Kidney epithelial cell (primary cell): ENCODE measurements around the gene ZNF497. TPM values are rescaled to one million over a fixed set of nuclear protein-coding genes. Genes with fewer than 3 reads are reported as not detected.

Experiments used
- DNase-seq: peaks from one replicate; pipeline ENCODE4 v3.0.0-alpha.2; 2010; ENCODE audit warnings: low read depth
- H3K27me3 ChIP-seq: 2 replicates; pipeline ENCODE4 v1.6.0; 2011; ENCODE audit warnings: low read length; ENCODE audit not compliant: control insufficient read depth, insufficient read depth
- H3K36me3 ChIP-seq: 2 replicates; pipeline ENCODE4 v1.5.1; 2011; ENCODE audit warnings: low read length; ENCODE audit not compliant: control insufficient read depth, insufficient read depth
- H3K4me3 ChIP-seq: 2 replicates; pipeline ENCODE4 v1.5.1; 2011; ENCODE audit warnings: low read depth, mild to moderate bottlenecking, control low read depth, low read length
- total RNA-seq: library from RNA; depleted of rRNA; stranded (reverse); fragments of >200 nt; gene quantifications from 2 replicates; pipeline ENCODE4 v1.2.3, GENCODE V29; 2015
- TF ChIP-seq, protein P1 (sequence below): IDR thresholded peaks from 2 replicates; pipeline ENCODE4 v1.5.1; 2011; ENCODE audit warnings: mild to moderate bottlenecking, moderate library complexity, low read length, control low read depth, inconsistent platforms; ENCODE audit not compliant: insufficient read depth, poor library complexity, severe bottlenecking

The ZNF497 gene
- total RNA-seq, 1 donor from 2014 or later, result 0.58 TPM

DNA sequence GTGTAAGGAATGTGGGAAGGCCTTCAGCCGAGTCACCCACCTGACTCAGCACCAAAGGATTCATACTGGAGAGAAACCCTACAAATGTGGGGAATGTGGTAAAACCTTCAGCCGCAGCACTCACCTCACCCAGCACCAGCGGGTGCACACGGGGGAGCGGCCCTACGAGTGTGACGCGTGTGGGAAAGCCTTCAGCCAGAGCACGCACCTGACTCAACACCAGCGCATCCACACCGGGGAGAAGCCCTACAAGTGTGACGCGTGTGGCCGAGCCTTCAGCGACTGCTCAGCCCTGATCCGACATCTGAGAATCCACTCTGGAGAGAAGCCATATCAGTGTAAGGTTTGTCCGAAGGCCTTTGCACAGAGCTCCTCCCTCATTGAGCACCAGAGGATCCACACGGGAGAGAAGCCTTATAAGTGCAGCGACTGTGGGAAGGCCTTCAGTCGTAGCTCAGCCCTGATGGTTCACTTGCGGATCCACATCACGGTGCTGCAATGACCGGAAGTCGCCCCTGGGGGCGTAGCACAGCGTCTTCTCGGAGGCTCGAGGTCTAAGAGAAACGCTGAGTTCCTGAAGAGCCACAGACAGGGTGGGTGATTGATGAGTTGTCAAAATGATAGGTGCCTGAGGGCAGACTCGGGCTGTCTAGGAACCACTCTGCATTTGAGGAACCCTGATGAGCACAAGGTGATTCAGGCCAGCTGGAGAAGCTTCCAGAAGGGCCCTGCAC, 23.6 kb downstream of the ZNF497 start:
- TF ChIP-seq, protein P1, sequence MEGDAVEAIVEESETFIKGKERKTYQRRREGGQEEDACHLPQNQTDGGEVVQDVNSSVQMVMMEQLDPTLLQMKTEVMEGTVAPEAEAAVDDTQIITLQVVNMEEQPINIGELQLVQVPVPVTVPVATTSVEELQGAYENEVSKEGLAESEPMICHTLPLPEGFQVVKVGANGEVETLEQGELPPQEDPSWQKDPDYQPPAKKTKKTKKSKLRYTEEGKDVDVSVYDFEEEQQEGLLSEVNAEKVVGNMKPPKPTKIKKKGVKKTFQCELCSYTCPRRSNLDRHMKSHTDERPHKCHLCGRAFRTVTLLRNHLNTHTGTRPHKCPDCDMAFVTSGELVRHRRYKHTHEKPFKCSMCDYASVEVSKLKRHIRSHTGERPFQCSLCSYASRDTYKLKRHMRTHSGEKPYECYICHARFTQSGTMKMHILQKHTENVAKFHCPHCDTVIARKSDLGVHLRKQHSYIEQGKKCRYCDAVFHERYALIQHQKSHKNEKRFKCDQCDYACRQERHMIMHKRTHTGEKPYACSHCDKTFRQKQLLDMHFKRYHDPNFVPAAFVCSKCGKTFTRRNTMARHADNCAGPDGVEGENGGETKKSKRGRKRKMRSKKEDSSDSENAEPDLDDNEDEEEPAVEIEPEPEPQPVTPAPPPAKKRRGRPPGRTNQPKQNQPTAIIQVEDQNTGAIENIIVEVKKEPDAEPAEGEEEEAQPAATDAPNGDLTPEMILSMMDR, result no peak
- no peak for DNase-seq
- Histone ChIP-seq H3K36me3 (peaks cover 2% of the 10 kb centered on the region), H3K4me3 (no peak overlapping the region), H3K27me3 (no peaks in the 10 kb centered on the region)

DNA sequence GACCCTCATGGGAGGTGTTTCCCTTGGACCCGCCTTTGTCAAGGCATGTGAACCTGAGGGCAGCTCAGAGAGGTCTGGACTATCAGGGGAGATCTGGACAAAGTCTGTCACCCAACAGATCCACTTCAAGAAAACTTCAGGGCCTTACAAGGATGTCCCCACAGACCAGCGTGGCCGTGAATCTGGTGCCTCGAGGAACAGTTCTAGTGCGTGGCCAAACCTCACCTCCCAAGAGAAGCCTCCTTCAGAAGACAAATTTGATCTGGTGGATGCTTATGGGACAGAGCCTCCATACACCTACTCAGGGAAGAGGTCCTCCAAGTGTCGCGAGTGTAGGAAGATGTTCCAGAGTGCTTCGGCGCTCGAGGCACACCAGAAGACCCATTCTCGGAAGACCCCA, 24.2 kb downstream of the ZNF497 start:
- DNase-seq, result no peak
- Histone ChIP-seq H3K27me3 (no peaks in the 10 kb centered on the region), H3K4me3 (no peak overlapping the region), H3K36me3 (peaks cover 2% of the 10 kb centered on the region)
- TF ChIP-seq, protein P1, result no peak

DNA sequence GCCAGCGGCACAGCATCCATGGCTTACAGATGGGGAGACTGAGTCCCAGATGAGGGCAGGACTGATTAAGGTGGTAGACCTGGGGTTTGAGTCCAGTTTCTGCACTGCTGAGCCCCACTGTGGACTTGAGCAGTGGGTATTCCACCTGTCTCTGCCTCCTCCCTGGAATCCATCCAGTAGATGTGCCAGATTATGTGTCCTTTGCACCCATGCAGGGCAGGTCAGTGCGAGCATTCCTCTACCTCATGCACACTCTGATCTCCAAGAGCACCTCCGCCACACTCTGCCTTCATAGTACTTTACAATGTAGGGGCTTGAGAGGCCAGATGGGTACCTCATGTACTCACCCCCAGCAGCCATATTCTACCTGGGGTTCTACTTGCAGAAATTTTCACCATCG, 25.7 kb downstream of the ZNF497 start:
- H3K36me3 ChIP-seq, result peaks cover 2% of the 10 kb centered on the region
- TF ChIP-seq, protein P1, result no peak
- H3K27me3 ChIP-seq, result no peaks in the 10 kb centered on the region
- DNase-seq, result no peak
- no peak overlapping the region for H3K4me3 ChIP-seq

GRCh38 chr19:58336216-58336615, 26.3 kb downstream of the ZNF497 start:
- TF ChIP-seq, protein P1, result no peak
- no peak for DNase-seq
- Histone ChIP-seq H3K36me3 (peaks cover 2% of the 10 kb centered on the region), H3K27me3 (no peaks in the 10 kb centered on the region), H3K4me3 (no peak overlapping the region)

DNA sequence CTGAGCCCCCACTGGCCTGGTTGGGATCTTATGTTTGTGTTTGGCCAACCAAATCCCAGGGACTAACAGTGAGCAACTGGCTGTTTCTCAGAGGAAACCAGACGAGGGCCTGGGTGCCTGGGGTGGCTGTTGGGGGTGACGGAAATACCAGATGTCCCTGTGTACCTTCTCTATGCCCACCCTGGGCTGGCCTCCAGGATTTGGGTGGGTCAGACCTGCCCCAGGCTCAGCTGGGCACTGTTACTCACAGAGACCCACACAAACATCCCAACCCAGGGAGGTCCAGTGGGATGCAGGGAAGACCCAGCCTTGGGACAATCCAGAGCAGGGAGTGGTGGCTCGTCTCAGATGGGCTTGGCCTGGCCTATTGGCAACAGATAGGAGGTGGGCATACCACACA, 26.9 kb downstream of the ZNF497 start:
- H3K36me3 ChIP-seq, result peaks cover 2% of the 10 kb centered on the region
- DNase-seq, result no peak
- TF ChIP-seq, protein P1, result no peak
- H3K27me3 ChIP-seq, result no peaks in the 10 kb centered on the region
- no peak overlapping the region for H3K4me3 ChIP-seq
